CD4-positive, CD25-positive, alpha-beta regulatory T cell (primary cell): ENCODE results near the gene CISH. TPM values are rescaled to one million over a fixed set of nuclear protein-coding genes. Genes with fewer than 3 reads are reported as not detected.

Source experiments
- ATAC-seq, 2 donors: fragments of 150-1000 bp; cut with Tn5 transposase; one replicate each; pipeline ENCODE4 v1.10.0; 2021; ENCODE audit warnings: low read depth in 2 of 2, moderate number of reproducible peaks in 2 of 2, moderate library complexity in 1 of 2
- DNase-seq, 3 donors: peaks; one replicate each; pipeline versions ENCODE4 v3.0.0 to v3.0.0-alpha.2; 2012 to 2022; ENCODE audit warnings: mixed read lengths in 1 of 3
- H3K27ac ChIP-seq: one replicate; pipeline ENCODE4 v1.7.0; 2013; ENCODE audit warnings: mild to moderate bottlenecking, low read length; ENCODE audit not compliant: insufficient read depth, poor library complexity, severe bottlenecking
- H3K27me3 ChIP-seq: one replicate; pipeline ENCODE4 v1.7.0; 2013; ENCODE audit warnings: low read length; ENCODE audit not compliant: control insufficient read depth, insufficient read depth
- H3K36me3 ChIP-seq: one replicate; pipeline ENCODE4 v1.7.0; 2013; ENCODE audit warnings: mild to moderate bottlenecking, low read length, moderate library complexity; ENCODE audit not compliant: control insufficient read depth, insufficient read depth
- H3K4me1 ChIP-seq: 2 replicates; pipeline ENCODE4 v1.7.0; 2013; ENCODE audit warnings: mild to moderate bottlenecking, low read length; ENCODE audit not compliant: insufficient read depth, control insufficient read depth, poor library complexity, severe bottlenecking
- H3K4me3 ChIP-seq: one replicate; pipeline ENCODE4 v1.7.0; 2013; ENCODE audit warnings: low read depth, mild to moderate bottlenecking, low read length, moderate library complexity
- H3K9me3 ChIP-seq, 2 experiments: 1 replicate in 1 of 2; 2 replicates in 1 of 2; pipeline ENCODE4 v1.7.0; 2013; ENCODE audit warnings: low read length in 2 of 2, mild to moderate bottlenecking in 1 of 2, moderate library complexity in 1 of 2; ENCODE audit not compliant: control insufficient read depth in 2 of 2
- H3K27ac Mint-ChIP-seq, 3 donors: one replicate each; pipeline ENCODE4 v1.8.0; 2020 to 2022; ENCODE audit warnings: mild to moderate bottlenecking in 3 of 3, mixed read lengths in 3 of 3, moderate library complexity in 2 of 3
- H3K27me3 Mint-ChIP-seq: one replicate; pipeline ENCODE4 v1.8.0; 2022; ENCODE audit warnings: mild to moderate bottlenecking, mixed read lengths
- H3K36me3 Mint-ChIP-seq: one replicate; pipeline ENCODE4 v1.8.0; 2020; ENCODE audit warnings: mixed read lengths
- H3K4me1 Mint-ChIP-seq, 4 donors: one replicate each; pipeline ENCODE4 v1.8.0; 2020 to 2022; ENCODE audit warnings: mixed read lengths in 4 of 4, mild to moderate bottlenecking in 1 of 4
- H3K4me3 Mint-ChIP-seq, 4 donors: one replicate each; pipeline ENCODE4 v1.8.0; 2020 to 2022; ENCODE audit warnings: mild to moderate bottlenecking in 4 of 4, mixed read lengths in 4 of 4, moderate library complexity in 3 of 4
- H3K9me3 Mint-ChIP-seq, 7 donors: one replicate each; pipeline ENCODE4 v1.8.0; 2020 to 2022; ENCODE audit warnings: mixed read lengths in 7 of 7, mild to moderate bottlenecking in 3 of 7, moderate library complexity in 2 of 7
- polyA plus RNA-seq, 4 donors: library from polyadenylated mRNA; unstranded; fragments of 300-500 nt; fragmentation: Illumina TruSeq; gene quantifications; one replicate each; pipeline ENCODE4 v1.2.3, GENCODE V29; 2021
- total RNA-seq: library from RNA; stranded (reverse); gene quantifications from one replicate; pipeline ENCODE4 v1.2.3, GENCODE V29; 2022

Gene CISH
- total and polyA plus RNA-seq, 5 donors from 2014 or later, result 23.4 to 66.7 (median 57.0) TPM

GRCh38 chr3:50607271-50608091 lies 4.1 kb downstream of the CISH start:
- Mint-ChIP-seq H3K4me1 (peaks cover 23 to 82% (median 54%) of the 10 kb centered on the region in 4 donors), H3K4me3 (peak overlapping the region; percentile 89 to 97 (median 96)), H3K36me3 (peaks cover 47% of the 10 kb centered on the region), H3K27me3 (no peaks in the 10 kb centered on the region), H3K27ac (peak overlapping the region; percentile 95 to 97 (median 97)), H3K9me3 (peaks cover 0 to 2% (median 0%) of the 10 kb centered on the region in 7 donors)
- peaks cover 47% of the 10 kb centered on the region for H3K36me3 ChIP-seq
- peak overlapping the region; percentile 97 for H3K27ac ChIP-seq
- H3K4me1 ChIP-seq, result peaks cover 95% of the 10 kb centered on the region
- no peaks in the 10 kb centered on the region for H3K27me3 ChIP-seq
- H3K4me3 ChIP-seq, result peak overlapping the region; percentile 87
- DNase-seq (peak in 1 of 3 donors; percentile 78), ATAC-seq (no peak)
- H3K9me3 ChIP-seq, result no peaks in the 10 kb centered on the region

DNA sequence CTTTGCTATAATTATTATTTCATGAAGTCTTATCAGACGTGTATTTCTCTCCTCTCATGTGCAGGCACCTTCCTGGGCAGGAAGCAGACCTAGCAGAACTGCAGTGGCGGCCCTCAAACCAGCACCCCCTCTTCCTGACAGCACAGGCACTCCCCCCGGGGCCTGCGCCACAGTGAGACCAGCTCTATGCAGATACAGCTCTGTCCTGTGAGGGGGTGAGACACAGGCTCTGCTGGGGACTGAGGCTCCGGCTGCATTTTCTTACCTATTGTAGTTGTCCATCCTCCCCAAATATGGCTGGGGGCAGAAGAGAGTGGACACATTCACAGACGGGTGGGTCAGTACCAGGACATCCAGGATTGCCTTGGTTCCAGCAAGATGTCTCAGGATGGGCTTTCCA lies 5.0 kb downstream of the CISH start:
- Histone ChIP-seq H3K4me1 (peaks cover 95% of the 10 kb centered on the region), H3K4me3 (peak overlapping the region; percentile 87), H3K27ac (peak overlapping the region; percentile 97), H3K36me3 (peaks cover 47% of the 10 kb centered on the region), H3K27me3 (no peaks in the 10 kb centered on the region), H3K9me3 (no peaks in the 10 kb centered on the region)
- H3K36me3 Mint-ChIP-seq, result peaks cover 47% of the 10 kb centered on the region
- ATAC-seq (peak; percentile 13 to 16), DNase-seq (peak in 2 of 3 donors; percentile 53 to 79)
- H3K4me3 Mint-ChIP-seq, result peak overlapping the region; percentile 89 to 97 (median 96)
- H3K9me3 Mint-ChIP-seq, result peaks cover 0 to 2% (median 0%) of the 10 kb centered on the region in 7 donors
- H3K4me1 Mint-ChIP-seq, result peaks cover 24 to 85% (median 56%) of the 10 kb centered on the region in 4 donors
- H3K27me3 Mint-ChIP-seq, result no peaks in the 10 kb centered on the region
- peak overlapping the region; percentile 92 to 97 (median 97) for H3K27ac Mint-ChIP-seq

GRCh38 chr3:50605901-50606326 lies 5.7 kb downstream of the CISH start:
- Histone ChIP-seq H3K4me1 (peaks cover 98% of the 10 kb centered on the region), H3K9me3 (no peaks in the 10 kb centered on the region), H3K27me3 (no peaks in the 10 kb centered on the region), H3K4me3 (peak overlapping the region; percentile 87), H3K36me3 (peaks cover 47% of the 10 kb centered on the region), H3K27ac (peak overlapping the region; percentile 97)
- no peaks in the 10 kb centered on the region for H3K27me3 Mint-ChIP-seq
- peaks cover 47% of the 10 kb centered on the region for H3K36me3 Mint-ChIP-seq
- H3K9me3 Mint-ChIP-seq, result peaks cover 0 to 2% (median 0%) of the 10 kb centered on the region in 7 donors
- H3K4me1 Mint-ChIP-seq, result peaks cover 24 to 92% (median 61%) of the 10 kb centered on the region in 4 donors
- ATAC-seq (no peak), DNase-seq (peak in 1 of 3 donors; percentile 61)
- H3K27ac Mint-ChIP-seq, result peak overlapping the region; percentile 97 to 99 (median 97)
- H3K4me3 Mint-ChIP-seq, result peak overlapping the region; percentile 89 to 97 (median 96)

- Histone ChIP-seq H3K36me3 (peaks cover 47% of the 10 kb centered on the region), H3K4me1 (peaks cover 100% of the 10 kb centered on the region)
These were observed 6.7 kb downstream of the CISH start for GRCh38 chr3:50604628-50605588.

DNA sequence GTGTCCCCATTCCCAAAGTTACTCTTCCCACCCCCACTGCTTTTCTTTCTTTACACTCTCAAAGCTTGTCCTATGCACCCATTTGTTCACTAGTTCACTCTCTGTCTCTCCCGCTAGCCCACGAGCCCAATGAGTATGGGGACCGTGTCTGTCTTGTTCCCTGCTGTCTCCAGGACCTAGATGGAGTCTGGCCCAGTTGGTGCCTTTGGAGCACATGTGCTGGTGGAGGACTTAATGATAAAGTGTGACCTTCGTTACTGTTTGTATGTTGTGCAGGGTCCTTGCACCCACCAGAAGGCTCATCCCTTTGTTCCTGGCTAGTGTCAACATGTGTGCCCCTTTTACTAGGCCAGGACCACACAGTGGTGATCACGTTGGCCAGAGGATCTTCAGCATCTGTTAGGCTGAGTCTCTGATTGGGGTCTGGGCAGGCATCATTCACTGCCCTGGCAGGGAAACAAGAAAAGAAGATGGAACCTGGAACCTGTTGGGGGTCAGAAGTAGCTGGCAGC lies 7.4 kb downstream of the CISH start:
- H3K4me3 Mint-ChIP-seq, result peak overlapping the region; percentile 74 to 97 (median 82)
- H3K27me3 Mint-ChIP-seq, result no peaks in the 10 kb centered on the region
- H3K4me3 ChIP-seq, result peak overlapping the region; percentile 41
- no peak for DNase-seq
- H3K4me1 ChIP-seq, result peaks cover 100% of the 10 kb centered on the region
- H3K4me1 Mint-ChIP-seq, result peaks cover 24 to 98% (median 69%) of the 10 kb centered on the region in 4 donors
- no peaks in the 10 kb centered on the region for H3K27me3 ChIP-seq
- peaks cover 47% of the 10 kb centered on the region for H3K36me3 Mint-ChIP-seq
- H3K27ac Mint-ChIP-seq, result peak overlapping the region; percentile 97 to 99 (median 97)
- peak overlapping the region; percentile 97 for H3K27ac ChIP-seq
- no peak for ATAC-seq
- peaks cover 0 to 2% (median 0%) of the 10 kb centered on the region in 7 donors for H3K9me3 Mint-ChIP-seq
- H3K9me3 ChIP-seq, result no peaks in the 10 kb centered on the region
- peaks cover 46% of the 10 kb centered on the region for H3K36me3 ChIP-seq

More at GRCh38 chr3:50604628-50605588, 6.7 kb downstream of the CISH start:
- no peaks in the 10 kb centered on the region for H3K27me3 ChIP-seq
- ATAC-seq, result no peak
- H3K4me3 ChIP-seq, result peak overlapping the region; percentile 87
- Mint-ChIP-seq H3K36me3 (peaks cover 47% of the 10 kb centered on the region), H3K9me3 (peaks cover 0 to 2% (median 0%) of the 10 kb centered on the region in 7 donors), H3K4me3 (peak overlapping the region; percentile 89 to 97 (median 96)), H3K27me3 (no peaks in the 10 kb centered on the region), H3K4me1 (peaks cover 24 to 97% (median 68%) of the 10 kb centered on the region in 4 donors), H3K27ac (peak overlapping the region; percentile 97 to 99 (median 97))
- H3K9me3 ChIP-seq, result no peaks in the 10 kb centered on the region
- peak overlapping the region; percentile 97 for H3K27ac ChIP-seq
- DNase-seq, result peak in 1 of 3 donors; percentile 62

DNA sequence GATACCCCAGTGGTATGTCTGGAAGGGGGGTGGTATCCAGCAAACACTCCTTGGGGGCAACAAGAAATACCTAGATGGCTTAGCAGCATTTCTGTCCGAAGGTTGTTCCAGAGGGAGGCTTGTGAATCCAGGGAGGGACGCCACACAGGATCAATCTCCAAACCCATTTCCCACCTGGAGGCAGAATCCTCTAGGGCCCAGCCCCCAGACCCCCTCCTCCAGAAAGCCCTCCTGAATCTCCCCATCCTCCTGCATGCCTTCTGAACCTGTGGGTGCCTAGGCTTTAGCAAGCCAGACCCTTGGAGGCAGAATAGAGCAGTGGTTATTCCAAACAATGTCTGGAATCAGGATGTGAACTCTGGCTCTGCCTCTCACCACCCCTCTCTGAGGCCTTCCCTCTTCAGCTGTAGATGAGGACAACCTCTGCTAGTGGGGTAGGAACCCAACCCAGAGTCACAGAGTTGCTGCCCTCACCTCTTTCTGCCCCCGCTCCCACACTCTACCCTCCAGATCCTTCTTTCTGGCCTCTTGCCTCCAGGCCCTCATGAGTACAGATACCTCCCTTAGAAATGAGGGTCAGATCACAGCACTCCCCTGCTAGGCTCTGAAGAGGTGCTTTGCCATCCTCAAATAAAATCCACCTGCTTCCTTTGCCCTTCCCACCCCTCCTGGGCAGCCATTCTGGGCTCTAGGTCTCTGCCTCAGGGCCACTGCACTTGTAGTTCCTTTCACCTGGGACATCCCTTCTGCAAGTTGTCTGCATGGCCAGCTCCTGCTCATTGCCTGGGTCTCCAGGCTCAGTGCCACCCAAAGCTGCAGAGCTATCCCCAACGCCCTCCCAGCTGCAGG lies 8.1 kb downstream of the CISH start:
- Mint-ChIP-seq H3K4me1 (peaks cover 19 to 97% (median 66%) of the 10 kb centered on the region in 4 donors), H3K27ac (peak overlapping the region; percentile 97 to 99 (median 97)), H3K36me3 (peaks cover 43% of the 10 kb centered on the region), H3K4me3 (peak overlapping the region; percentile 74 to 97 (median 82)), H3K27me3 (no peaks in the 10 kb centered on the region), H3K9me3 (peaks cover 0 to 2% (median 0%) of the 10 kb centered on the region in 7 donors)
- H3K27me3 ChIP-seq, result no peaks in the 10 kb centered on the region
- peaks cover 41% of the 10 kb centered on the region for H3K36me3 ChIP-seq
- H3K4me1 ChIP-seq, result peaks cover 94% of the 10 kb centered on the region
- ATAC-seq, result no peak
- H3K4me3 ChIP-seq, result peak overlapping the region; percentile 41
- H3K27ac ChIP-seq, result peak overlapping the region; percentile 97
- no peaks in the 10 kb centered on the region for H3K9me3 ChIP-seq
- DNase-seq, result peak in 1 of 3 donors; percentile 65
